Measurements from ENCODE around the gene HOXA9. TPM values are rescaled to one million over a fixed set of nuclear protein-coding genes. Genes with fewer than 3 reads are reported as not detected.

HOXA9 gene
- total and polyA plus RNA-seq, 2 of the 4 experiments (the other 2 are of a cell fraction) = 0.18 to 0.32 TPM

DNA sequence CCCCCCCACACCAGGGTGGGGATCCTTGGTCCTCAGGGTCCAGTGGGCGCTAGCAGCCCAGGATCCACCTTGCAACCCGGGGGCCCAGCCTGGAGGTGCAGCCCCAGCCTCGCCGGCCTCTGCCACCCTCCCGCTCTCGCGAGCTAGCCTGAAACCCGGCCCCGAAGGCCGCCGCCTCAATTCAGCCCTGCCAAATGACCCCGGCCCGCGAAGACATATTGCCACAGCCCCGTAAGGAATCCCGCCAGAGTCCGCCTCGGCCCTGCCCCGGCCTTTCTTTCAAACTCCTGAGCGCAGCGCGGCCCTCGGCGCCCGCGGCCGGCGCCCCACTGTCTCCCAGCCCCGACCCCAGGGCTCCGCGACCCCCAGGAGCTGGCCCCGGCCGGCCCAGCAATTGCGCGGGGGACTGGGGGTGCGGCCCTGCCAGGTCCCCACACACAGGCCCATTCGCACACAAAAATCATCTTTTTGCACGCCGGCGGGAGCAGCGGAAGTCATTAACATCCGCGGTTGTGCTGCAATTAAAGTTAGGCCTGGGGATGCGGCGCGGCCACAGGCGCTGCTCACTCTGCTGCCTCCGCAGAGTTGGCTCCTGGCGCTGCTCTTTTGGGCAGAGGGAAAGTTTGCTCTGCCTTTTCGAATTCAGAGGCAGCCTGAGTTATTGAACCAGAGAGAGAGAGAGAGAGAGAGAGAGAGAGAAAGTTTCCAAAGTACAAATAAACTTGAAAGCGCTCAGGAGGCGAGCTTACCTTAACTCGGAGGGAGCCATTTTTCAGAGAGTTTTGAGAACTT, 25.8 kb downstream of the HOXA9 start:
- H3K27me3 ChIP-seq (ENCODE audit: control insufficient read depth, insufficient read depth, low read length) = no peaks in the 10 kb centered on the region
- POLR2A ChIA-PET (ENCODE audit: unreplicated experiment) = no interaction called here
- H4K20me1 ChIP-seq (ENCODE audit: insufficient read depth, low read length) = no peaks in the 10 kb centered on the region
- H3K18ac ChIP-seq (ENCODE audit: low read depth, low read length) = peak overlapping the region; percentile 95
- peak overlapping the region; percentile 69 to 87 for H4K8ac ChIP-seq (ENCODE audit: low read depth in 2 of 2, low read length in 2 of 2)
- H2AFZ ChIP-seq (replicated peaks; ENCODE audit: low read length, poor library complexity) = peak overlapping the region; percentile 87
- H3K4me2 ChIP-seq (ENCODE audit: low read depth, low read length) = peak overlapping the region; percentile 94
- H3K4me1 ChIP-seq (ENCODE audit: control insufficient read depth, insufficient read depth, low read length) = peaks cover 15% of the 10 kb centered on the region
- H3K4me3 ChIP-seq (ENCODE audit: insufficient read depth, low read depth, low read length) = peak overlapping the region; percentile 30
- H2BK15ac ChIP-seq (ENCODE audit: low read depth, low read length) = peak overlapping the region; percentile 97; the same call in 2 of the 3 replicates
- peak overlapping the region; percentile 63 for H2AK9ac ChIP-seq (replicated peaks; ENCODE audit: low read depth, low read length, poor library complexity)
- peak overlapping the region; percentile 94 for H3K27ac ChIP-seq (ENCODE audit: insufficient read depth, low read length)
- H3K23ac ChIP-seq (ENCODE audit: low read depth, low read length) = peak overlapping the region; percentile 97
- H4K5ac ChIP-seq (ENCODE audit: low read depth, low read length) = peak overlapping the region; percentile 97
- in situ Hi-C loops (cut with MboI; ENCODE audit: low sequenced_read_pairs) (loop anchor here (5.0 to 10.0 kb wide), 3 partner anchors 37 to 945 kb away; partner anchors contain the start of gene HOXA2), intact Hi-C loops (cut with micrococcal nuclease) (loop anchor here (5.0 kb wide), 1 partner anchor 1247 kb away; no protein-coding TSS in a partner anchor), dilution Hi-C loops (cut with HindIII; ENCODE audit: low sequenced_read_pairs, unreplicated experiment) (no loop called here)
- no peaks in the 10 kb centered on the region for H3K9me1 ChIP-seq (ENCODE audit: insufficient read depth, low read length)
- H3K9ac ChIP-seq (ENCODE audit: low read depth, low read length) = peak overlapping the region; percentile 89
- no peaks in the 10 kb centered on the region for H3K9me3 ChIP-seq (ENCODE audit: control insufficient read depth, insufficient read depth, low read length)
- 0 out of 2 replicates have a peak overlapping the region, but pooled peaks have one; percentile 42 for H2AK5ac ChIP-seq (ENCODE audit: low read depth, low read length)
- H3K4ac ChIP-seq (ENCODE audit: low read depth, low read length) = peak overlapping the region; percentile 93
- peaks cover 9% of the 10 kb centered on the region for H3K36me3 ChIP-seq (ENCODE audit: control insufficient read depth, insufficient read depth, low read length)
- TF ChIP-seq NFE2L2 (IDR thresholded peaks at IDR 0.05; ENCODE audit: low read depth, low read length) (no peak), MXI1 (IDR thresholded peaks at IDR 0.05; ENCODE audit: borderline replicate concordance, low read depth, low read length) (no peak), MAZ (IDR thresholded peaks at IDR 0.05; ENCODE audit: borderline replicate concordance, low read depth, low read length) (no peak), MAFK (IDR thresholded peaks at IDR 0.05; ENCODE audit: low read depth, low read length) (no peak), FOS (IDR thresholded peaks at IDR 0.05; ENCODE audit: low read depth, low read length) (no peak), RCOR1 (IDR thresholded peaks at IDR 0.05; ENCODE audit: insufficient replicate concordance, low read length) (no peak), CEBPB (IDR thresholded peaks at IDR 0.05; ENCODE audit: low read depth, low read length) (no peak), CHD1 (IDR thresholded peaks at IDR 0.05; ENCODE audit: low read depth, low read length) (peak; percentile 33; the same call in 1 of the 2 replicates)
- TF ChIP-seq, protein P1, sequence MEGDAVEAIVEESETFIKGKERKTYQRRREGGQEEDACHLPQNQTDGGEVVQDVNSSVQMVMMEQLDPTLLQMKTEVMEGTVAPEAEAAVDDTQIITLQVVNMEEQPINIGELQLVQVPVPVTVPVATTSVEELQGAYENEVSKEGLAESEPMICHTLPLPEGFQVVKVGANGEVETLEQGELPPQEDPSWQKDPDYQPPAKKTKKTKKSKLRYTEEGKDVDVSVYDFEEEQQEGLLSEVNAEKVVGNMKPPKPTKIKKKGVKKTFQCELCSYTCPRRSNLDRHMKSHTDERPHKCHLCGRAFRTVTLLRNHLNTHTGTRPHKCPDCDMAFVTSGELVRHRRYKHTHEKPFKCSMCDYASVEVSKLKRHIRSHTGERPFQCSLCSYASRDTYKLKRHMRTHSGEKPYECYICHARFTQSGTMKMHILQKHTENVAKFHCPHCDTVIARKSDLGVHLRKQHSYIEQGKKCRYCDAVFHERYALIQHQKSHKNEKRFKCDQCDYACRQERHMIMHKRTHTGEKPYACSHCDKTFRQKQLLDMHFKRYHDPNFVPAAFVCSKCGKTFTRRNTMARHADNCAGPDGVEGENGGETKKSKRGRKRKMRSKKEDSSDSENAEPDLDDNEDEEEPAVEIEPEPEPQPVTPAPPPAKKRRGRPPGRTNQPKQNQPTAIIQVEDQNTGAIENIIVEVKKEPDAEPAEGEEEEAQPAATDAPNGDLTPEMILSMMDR (conservative IDR thresholded peaks at IDR 0.05; ENCODE audit: low read depth, low read length) = no peak
- peak overlapping the region; percentile 63 for H2BK20ac ChIP-seq (ENCODE audit: low read depth, low read length)
- 2% methylated on average over 32 of the region's 53 CpGs; no CpG with 5 or more reads in 1 of the 2 experiments for WGBS, 2 experiments (ENCODE audit: extremely low coverage in 2 of 2, insufficient read length in 1 of 2)
- H2BK120ac ChIP-seq (ENCODE audit: low read depth, low read length) = peak overlapping the region; percentile 93
- DNase-seq = no peak
- H3K79me1 ChIP-seq (ENCODE audit: low read depth in 1 of 2, low read length in 2 of 2) = peaks cover 0 to 31% of the 10 kb centered on the region in 2 experiments; a peak in 2 of 4 replicates
- H2BK5ac ChIP-seq (ENCODE audit: low read depth, low read length, poor library complexity, severe bottlenecking) = peak overlapping the region; percentile 35
- ATAC-seq (ENCODE audit: low read depth) = no peak
- peak overlapping the region; percentile 92 for H3K14ac ChIP-seq (replicated peaks; ENCODE audit: low read depth, low read length)
- peak overlapping the region; percentile 83 for H3K56ac ChIP-seq (ENCODE audit: extremely low read depth, insufficient read depth, low read length)
- peak overlapping the region; percentile 90 for H4K91ac ChIP-seq (ENCODE audit: insufficient read depth, low read depth, low read length)
- BruUV-seq (replicated peaks) = no TSS peak
- CTCF ChIA-PET = interaction anchor here (0.6 kb wide), 1 partner anchor 458 kb away, joined by 3 read pairs; no protein-coding TSS in a partner anchor

All from IMR-90 (cell line).